ENCODE data around the gene SPOCK1.

Gene SPOCK1

GRCh38 chr5:137023371-137023770 is 475.8 kb downstream of the SPOCK1 start:
- H3K4me3 ChIP-seq (ENCODE audit: control insufficient read depth, low read depth, low read length): no peak overlapping the region
- TF ChIP-seq, protein P1, sequence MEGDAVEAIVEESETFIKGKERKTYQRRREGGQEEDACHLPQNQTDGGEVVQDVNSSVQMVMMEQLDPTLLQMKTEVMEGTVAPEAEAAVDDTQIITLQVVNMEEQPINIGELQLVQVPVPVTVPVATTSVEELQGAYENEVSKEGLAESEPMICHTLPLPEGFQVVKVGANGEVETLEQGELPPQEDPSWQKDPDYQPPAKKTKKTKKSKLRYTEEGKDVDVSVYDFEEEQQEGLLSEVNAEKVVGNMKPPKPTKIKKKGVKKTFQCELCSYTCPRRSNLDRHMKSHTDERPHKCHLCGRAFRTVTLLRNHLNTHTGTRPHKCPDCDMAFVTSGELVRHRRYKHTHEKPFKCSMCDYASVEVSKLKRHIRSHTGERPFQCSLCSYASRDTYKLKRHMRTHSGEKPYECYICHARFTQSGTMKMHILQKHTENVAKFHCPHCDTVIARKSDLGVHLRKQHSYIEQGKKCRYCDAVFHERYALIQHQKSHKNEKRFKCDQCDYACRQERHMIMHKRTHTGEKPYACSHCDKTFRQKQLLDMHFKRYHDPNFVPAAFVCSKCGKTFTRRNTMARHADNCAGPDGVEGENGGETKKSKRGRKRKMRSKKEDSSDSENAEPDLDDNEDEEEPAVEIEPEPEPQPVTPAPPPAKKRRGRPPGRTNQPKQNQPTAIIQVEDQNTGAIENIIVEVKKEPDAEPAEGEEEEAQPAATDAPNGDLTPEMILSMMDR (IDR thresholded peaks at IDR 0.05; ENCODE audit: control insufficient read depth, insufficient read depth, low read depth, low read length, missing control alignments): no peak
- DNase-seq (ENCODE audit: low read depth): no peak

DNA sequence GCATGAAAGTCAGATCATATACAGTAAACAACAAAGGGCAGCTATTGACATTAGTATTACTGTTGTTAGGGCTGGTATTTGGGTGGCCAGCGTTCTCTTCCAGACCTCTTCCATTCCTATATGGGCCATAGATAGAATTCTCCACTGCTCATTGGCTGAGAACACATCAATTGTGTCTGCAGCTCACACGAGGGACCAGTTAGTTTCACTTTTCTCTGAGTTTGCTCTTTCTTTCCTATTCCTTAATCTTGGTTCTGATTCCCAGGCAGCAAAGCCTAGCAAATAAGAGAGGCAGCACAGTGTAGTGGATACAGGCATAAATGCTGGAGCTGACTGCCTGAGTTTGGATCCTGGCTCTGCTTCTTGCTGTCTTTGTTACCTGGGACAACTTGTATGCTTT is 476.4 kb downstream of the SPOCK1 start:
- TF ChIP-seq, protein P1 (IDR thresholded peaks at IDR 0.05; ENCODE audit: control insufficient read depth, insufficient read depth, low read depth, low read length, missing control alignments): no peak
- H3K4me3 ChIP-seq (ENCODE audit: control insufficient read depth, low read depth, low read length): no peak overlapping the region
- DNase-seq (ENCODE audit: low read depth): no peak

GRCh38 chr5:137022043-137022442 is 477.1 kb downstream of the SPOCK1 start:
- DNase-seq (ENCODE audit: low read depth): no peak
- TF ChIP-seq, protein P1 (IDR thresholded peaks at IDR 0.05; ENCODE audit: control insufficient read depth, insufficient read depth, low read depth, low read length, missing control alignments): no peak
- no peak overlapping the region for H3K4me3 ChIP-seq (ENCODE audit: control insufficient read depth, low read depth, low read length)

- H3K4me3 ChIP-seq (ENCODE audit: control insufficient read depth, low read depth, low read length): no peak overlapping the region
- no peak for DNase-seq (ENCODE audit: low read depth)
- TF ChIP-seq, protein P1 (IDR thresholded peaks at IDR 0.05; ENCODE audit: control insufficient read depth, insufficient read depth, low read depth, low read length, missing control alignments): no peak
These were observed 479.9 kb downstream of the SPOCK1 start for GRCh38 chr5:137019229-137019628.

GRCh38 chr5:137016783-137017324 is 482.3 kb downstream of the SPOCK1 start:
- DNase-seq (ENCODE audit: low read depth): no peak
- TF ChIP-seq, protein P1 (IDR thresholded peaks at IDR 0.05; ENCODE audit: control insufficient read depth, insufficient read depth, low read depth, low read length, missing control alignments): no peak

GRCh38 chr5:137015540-137016116 is 483.5 kb downstream of the SPOCK1 start:
- TF ChIP-seq, protein P1 (IDR thresholded peaks at IDR 0.05; ENCODE audit: control insufficient read depth, insufficient read depth, low read depth, low read length, missing control alignments): no peak
- no peak overlapping the region for H3K4me3 ChIP-seq (ENCODE audit: control insufficient read depth, low read depth, low read length)
- DNase-seq (ENCODE audit: low read depth): no peak

More at GRCh38 chr5:137016783-137017324, 482.3 kb downstream of the SPOCK1 start:
- no peak overlapping the region for H3K4me3 ChIP-seq (ENCODE audit: control insufficient read depth, low read depth, low read length)
